ENCODE data around the gene ARID3A.

ARID3A gene

DNA sequence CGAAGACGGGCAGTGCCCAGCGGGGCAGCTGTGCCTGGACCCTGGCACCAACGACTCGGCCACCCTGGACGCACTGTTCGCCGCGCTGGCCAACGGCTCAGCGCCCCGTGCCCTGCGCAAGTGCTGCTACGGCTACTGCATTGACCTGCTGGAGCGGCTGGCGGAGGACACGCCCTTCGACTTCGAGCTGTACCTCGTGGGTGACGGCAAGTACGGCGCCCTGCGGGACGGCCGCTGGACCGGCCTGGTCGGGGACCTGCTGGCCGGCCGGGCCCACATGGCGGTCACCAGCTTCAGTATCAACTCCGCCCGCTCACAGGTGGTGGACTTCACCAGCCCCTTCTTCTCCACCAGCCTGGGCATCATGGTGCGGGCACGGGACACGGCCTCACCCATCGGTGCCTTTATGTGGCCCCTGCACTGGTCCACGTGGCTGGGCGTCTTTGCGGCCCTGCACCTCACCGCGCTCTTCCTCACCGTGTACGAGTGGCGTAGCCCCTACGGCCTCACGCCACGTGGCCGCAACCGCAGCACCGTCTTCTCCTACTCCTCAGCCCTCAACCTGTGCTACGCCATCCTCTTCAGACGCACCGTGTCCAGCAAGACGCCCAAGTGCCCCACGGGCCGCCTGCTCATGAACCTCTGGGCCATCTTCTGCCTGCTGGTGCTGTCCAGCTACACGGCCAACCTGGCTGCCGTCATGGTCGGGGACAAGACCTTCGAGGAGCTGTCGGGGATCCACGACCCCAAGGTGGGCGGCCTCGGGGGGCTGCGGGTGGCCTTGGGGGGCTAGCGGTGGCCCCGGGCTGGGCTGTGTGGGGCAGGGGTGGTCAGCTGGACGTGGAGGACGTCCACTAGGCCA lies 79.2 kb downstream of the ARID3A start:
- DNase-seq (ENCODE audit: low spot score) = no peak

DNA sequence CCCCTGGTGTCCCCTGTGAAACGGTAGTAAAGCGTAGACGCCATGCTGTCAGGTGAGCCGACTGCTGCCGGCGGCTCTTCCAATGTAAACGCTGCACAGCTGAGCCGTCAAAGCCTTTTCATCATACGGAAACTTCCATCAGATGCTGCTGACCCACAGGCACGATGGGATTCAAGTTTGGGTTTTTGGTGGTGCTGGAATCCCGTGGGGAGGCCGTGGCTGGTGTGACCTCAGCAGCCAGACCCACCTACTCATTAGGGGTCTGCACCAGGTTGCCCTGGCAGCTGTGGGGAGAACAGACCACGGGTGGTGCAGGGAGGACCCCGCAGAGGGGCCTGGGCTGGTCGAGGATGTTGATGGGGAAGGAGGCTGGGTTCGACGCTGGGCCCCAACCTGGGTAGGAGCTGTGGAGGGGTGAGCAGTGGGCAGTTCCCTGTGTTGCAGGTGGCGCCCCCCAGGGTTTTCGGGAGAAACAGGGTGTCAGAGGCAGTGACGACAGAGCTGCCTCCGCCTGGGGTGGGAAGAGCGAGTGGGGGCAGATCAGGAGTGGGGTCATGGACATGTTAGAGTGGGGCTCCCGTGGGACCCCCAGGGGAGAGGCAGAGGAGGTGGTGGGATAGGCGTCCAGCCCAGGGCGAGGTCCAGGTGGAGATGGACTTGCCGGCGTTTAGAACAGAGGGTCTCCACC lies 81.0 kb downstream of the ARID3A start:
- DNase-seq (ENCODE audit: low spot score) = no peak

DNA sequence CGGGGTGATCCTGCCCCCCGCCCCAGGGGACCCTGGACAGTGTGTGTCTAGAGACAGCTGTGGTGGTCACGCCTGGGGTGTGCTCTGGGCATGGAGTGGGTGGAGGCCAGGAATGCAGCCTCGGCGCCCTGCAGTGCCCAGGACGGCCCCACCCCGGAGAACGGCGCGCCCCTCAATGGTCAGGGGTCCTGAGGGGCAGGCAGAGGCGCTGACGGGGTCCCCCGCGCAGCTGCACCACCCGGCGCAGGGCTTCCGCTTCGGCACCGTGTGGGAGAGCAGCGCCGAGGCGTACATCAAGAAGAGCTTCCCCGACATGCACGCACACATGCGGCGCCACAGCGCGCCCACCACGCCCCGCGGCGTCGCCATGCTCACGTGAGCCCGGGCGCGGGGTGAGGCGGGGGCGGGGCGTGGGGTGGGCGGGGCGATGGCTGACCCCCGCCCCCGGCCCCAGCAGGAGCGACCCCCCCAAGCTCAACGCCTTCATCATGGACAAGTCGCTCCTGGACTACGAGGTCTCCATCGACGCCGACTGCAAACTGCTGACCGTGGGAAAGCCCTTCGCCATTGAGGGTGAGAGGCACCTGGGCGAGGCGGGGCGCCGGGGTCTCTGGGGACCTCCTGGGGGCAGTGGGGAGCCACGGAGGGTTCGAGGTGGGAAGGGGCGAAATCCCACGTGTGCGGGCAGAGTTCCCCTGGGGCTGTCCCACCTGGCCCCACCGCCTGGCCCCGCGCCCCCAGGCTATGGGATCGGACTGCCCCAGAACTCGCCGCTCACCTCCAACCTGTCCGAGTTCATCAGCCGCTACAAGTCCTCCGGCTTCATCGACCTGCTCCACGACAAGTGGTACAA lies 81.8 kb downstream of the ARID3A start:
- no peak for DNase-seq (ENCODE audit: low spot score)

DNA sequence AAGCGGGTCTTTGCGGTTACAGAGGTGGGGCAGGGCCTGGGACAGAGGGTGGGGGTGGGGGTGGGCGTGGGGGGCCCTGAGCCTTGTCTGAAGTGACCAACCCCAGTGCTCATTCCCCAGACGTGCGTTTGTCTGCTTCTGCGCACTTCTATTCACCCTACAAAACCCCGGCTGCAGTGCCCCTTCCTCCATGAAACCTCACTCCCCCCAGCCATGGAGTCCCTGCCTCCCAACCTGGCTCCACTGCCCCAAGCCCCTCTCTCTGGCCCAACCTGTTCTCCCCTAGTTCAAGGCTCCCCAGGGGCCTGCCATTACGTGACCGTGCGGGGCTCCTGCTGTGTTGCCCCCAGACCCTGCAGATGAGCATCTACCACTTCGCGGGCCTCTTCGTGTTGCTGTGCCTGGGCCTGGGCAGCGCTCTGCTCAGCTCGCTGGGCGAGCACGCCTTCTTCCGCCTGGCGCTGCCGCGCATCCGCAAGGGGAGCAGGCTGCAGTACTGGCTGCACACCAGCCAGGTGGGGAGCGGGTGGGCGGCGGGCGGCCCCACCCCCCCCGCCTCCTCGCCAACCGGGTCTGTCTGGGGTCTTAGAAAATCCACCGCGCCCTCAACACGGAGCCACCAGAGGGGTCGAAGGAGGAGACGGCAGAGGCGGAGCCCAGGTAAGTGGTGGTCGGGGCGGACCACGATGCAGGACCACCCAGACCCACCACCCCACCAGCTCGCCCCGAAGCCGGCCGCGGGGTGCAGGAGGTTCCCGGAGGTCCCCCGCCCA lies 82.6 kb downstream of the ARID3A start:
- DNase-seq (ENCODE audit: low spot score) = no peak

DNA sequence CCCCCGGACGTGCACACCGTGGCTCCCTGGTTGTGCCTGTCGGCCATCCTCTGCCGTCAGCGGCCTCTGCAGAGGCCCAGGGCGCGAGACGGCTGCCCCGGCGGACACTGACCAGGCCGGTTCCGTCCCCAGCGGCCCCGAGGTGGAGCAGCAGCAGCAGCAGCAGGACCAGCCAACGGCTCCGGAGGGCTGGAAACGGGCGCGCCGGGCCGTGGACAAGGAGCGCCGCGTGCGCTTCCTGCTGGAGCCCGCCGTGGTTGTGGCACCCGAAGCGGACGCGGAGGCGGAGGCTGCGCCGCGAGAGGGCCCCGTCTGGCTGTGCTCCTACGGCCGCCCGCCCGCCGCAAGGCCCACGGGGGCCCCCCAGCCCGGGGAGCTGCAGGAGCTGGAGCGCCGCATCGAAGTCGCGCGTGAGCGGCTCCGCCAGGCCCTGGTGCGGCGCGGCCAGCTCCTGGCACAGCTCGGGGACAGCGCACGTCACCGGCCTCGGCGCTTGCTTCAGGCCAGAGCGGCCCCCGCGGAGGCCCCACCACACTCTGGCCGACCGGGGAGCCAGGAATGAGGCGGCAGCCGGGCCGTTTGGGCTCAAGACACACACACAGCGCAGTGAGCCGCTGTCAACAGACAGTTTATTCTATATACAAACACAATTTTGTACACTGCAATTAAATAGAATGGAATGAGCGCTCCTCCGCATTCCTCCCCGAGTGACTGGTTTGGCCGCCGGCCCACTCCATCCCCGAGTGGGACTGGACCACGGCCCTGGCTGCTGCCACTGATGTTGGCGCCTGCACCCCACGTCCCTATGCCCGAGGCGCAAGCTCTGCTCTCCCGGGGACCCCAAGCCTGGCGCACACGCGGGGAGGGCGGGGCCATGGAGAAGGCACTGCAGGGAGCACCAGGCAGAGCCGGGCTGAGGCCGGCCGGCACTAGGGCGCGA lies 83.5 kb downstream of the ARID3A start:
- DNase-seq (ENCODE audit: low spot score) = no peak

DNA sequence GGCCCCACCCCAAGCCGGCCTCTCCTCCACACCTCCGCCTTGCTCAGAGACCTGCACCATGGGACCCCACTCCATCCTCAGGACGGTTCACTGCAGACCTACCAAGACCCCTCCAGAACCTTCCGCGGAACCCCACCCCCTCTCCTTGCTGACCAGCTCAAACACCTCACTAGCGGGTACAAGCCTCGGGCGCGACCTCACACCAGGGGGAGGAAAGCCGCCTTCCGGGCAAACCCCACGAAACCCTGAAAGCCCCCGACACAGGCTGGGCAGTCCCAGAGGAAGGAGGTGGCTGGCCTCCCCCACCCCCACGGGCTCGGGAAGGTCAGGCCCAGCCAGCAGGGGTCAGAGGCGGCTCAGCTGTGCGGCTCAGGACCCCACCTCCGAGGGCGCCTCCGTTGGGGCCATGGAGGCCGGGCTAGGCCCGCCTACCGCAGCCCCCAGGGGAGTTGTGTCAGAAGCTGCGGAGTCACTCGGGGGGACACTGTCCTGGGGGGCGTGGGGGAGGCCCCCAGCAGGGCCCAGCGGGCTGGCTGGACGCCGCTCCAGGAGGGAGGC lies 84.2 kb downstream of the ARID3A start:
- no peak for DNase-seq (ENCODE audit: low spot score)

DNA sequence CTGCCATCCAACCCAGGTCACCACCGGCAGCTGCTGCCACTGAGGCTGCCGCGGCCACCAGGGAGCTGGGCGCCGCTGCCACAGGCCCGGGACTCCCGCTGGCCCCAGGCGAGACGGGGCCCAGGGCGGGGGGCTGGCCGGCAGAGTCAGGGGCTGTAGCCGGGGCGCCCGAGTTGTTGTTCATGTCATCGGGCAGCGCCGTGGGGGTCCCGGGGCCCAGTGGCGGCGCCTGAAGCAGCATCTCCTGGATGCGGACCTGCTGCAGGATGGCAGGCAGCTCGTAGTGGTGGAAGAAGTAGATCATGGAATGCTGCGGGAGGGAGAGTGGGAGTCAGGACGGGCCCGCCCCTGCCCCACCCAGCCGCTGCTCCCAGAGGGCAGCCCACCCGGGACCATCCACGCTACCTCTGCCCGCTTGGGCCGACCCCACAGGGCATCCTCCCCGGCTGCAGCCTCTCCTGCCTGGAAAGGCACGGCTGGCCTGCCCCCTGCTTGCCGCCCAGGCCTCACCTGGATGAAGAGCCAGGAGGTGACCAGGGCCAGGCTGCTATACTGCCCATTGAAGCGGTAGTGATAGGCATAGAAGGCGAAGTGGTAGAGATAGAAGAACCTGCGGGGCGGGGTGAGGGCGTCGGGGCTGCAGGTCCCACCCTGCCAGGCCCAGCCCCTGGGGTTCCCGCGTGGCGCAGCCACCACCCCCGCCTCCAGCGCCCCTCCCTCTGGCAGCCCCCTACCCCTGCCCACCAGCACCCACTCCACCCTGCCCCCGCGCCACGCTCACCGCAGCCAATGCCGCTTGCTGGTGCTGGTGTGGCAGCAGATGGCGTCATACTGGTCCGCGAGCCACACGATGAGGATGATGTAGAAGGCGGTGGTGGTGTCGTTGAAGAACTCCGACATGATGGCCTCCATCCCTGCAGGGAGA lies 85.0 kb downstream of the ARID3A start:
- no peak for DNase-seq (ENCODE audit: low spot score)

DNA sequence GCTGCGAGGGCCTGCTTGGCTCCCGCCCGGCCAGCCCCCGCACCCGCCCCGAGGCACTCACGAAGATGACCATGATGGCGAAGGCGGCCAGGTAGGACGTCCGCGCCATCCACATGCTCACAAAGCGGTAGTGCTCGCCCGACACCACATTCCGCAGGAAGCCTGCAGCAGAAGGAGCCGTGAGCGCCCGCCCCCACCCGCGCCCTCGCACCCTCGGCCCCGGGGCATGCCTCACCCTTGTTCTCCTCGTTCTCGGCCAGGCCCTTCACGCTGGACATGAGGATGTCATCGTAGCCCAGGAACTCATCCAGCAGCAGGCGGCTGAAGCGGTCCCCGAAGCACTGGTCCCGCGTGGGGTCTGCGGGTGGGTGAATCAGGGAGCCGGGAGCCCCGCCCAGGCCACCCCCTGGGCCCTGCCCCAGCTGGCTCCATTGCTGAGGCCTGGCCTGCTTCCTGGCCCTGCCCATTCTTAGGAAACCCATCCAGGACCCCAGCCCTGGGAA lies 86.0 kb downstream of the ARID3A start:
- no peak for DNase-seq (ENCODE audit: low spot score)

DNA sequence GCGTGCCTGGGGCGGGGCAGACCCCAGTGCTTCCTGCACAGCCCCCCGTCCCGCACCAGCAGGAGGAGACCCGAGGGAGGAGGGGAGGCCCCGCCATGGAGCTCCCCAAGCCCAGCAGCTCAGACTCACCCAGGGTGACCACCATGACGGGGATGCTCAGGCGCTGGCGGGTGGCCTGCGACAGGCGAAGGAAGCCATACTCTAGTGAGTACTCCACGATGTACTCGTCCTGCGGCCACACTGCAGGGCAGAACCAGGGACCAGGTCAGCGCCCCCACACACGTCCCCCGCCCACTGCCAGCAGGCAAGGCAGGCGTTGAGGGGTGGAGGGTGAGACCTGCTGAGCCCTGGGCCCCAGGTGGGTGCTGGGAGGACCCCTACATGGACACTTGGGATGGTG lies 86.5 kb downstream of the ARID3A start:
- DNase-seq (ENCODE audit: low spot score) = no peak

DNA sequence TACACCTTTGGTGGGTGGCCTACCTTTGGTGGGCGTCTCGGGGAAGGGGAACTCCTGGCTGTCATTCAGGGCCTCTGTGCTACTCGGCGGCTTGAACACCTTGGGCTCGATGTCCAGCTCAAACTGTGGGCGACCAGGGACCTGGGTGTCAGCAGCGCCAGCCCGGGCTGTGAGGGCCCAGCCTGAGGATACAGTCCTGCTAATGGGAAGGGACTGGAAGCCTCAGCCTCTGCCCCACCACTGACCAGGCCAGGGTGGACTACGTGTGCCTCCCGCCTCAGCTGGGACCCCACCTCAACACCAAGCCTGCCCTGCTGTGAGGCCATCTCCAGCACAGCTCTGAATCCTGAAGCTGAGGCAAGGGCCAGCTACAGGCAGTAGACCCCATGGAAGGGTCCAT lies 87.4 kb downstream of the ARID3A start:
- DNase-seq (ENCODE audit: low spot score) = no peak

DNA sequence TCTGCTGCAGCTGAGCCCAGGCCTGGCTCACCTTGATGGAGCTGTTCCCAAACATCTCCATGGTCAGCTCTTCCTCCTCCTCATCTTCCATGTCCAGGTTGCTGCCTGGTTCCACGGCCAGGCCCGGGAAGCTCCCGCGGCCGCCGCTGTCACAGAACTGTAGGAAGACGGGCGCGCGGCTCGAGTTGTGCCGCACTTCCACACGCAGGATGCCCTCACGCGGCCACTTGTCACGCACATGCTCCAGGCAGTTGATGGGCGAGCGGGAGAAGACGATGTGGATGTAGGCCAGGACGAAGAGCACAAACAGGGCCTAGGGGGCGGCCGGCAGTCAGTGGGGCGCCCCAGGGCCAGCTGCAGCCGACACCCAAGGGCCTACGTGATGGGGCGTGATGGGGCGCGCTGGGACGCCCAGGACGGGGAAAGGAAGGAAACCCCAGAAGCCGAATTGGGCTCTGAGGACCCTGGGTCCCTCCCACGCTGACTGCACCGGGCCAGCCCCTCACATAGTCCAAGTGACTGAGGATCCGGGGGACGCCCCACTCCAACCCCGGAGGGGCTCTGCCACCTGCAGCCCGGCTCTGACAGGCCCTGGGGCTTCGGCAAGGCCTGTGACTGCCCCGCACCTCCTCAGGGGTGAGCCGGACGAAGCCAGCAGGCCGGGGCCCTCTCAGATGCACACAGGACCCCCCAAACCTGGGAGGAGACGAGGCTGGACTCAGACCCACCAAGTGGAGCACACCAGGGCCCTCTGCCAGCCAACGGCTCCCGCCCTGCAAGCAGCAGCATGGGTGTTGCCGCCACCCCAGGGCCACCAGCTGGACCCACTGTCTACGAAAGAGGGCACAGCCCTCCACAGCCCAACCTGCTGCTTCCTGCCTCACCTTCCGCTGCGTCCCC lies 88.6 kb downstream of the ARID3A start:
- no peak for DNase-seq (ENCODE audit: low spot score)

DNA sequence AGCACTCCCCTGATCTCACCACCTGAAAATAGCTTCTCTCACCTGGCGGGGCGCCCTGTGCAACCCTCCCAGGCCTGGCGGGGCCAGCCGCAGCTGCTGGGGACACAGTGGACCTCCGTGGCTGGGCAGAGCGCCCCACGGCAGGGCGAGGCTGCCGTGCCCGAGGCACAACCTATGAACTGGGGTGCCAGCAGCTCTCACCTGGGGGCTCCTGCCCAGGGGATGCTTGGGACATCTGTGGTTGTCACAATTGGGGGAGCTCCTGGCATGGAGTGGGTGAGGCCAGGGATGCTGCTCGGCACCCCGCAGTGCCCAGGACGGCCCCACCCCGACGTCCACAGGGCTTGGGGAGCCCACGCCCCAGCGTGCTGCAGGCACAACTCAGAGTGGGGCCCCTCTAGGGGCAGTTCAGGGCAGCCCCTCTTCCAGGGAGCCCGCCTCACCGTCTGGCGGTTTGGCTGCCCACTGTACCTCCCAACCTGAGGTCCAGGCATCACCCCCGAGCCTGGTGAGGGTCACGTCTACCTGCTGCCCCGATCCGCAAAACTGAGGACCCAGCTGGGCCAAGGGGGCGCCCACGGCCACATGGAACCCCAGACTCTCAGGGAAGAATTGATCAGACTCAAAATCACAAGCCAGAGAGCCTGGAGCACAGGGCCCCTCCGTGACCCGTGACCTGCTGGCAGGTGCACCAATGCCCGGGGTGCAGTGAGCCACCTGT lies 89.4 kb downstream of the ARID3A start:
- no peak for DNase-seq (ENCODE audit: low spot score)

DNA sequence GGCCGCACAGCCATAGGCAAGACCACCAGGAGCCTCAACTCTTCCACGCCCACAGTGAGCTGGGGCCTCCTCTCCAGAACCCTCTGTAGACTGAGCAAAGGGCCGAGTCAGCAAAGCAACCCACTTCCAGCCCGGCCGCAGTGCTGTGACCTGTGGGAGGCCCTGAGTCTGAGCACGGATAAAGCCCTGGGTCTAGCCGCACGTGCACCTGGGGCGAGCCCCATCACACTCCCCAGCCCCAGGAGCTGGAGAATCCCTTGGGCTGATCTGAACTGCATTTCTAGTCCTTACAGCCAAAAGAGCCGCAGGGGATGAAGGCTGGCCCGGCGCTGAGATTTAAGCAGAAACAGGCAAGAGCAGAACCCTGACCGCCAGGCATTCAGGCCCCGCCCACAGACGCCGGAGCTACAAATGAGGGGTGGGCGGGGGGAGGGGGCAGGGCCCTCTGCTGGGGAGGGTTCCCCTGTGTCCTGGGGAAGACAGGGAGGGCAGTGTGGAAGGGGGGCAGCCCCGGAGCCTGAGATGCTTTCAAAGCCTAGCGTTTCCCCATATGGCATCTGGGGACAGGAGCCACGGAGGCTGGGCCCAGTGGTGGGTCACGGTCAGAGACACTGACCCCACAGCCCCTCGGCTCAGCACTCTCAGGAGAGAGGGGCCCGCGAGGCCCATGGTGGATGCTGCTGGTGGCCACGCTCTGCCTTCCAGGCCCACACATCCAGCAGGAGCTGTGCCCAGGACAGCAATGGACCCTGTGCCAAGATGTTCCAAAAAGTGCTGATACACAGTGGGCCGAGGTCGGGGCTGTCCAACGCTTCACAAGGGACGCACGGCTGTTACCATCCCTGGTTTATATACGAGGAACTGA lies 90.2 kb downstream of the ARID3A start:
- no peak for DNase-seq (ENCODE audit: low spot score)

DNA sequence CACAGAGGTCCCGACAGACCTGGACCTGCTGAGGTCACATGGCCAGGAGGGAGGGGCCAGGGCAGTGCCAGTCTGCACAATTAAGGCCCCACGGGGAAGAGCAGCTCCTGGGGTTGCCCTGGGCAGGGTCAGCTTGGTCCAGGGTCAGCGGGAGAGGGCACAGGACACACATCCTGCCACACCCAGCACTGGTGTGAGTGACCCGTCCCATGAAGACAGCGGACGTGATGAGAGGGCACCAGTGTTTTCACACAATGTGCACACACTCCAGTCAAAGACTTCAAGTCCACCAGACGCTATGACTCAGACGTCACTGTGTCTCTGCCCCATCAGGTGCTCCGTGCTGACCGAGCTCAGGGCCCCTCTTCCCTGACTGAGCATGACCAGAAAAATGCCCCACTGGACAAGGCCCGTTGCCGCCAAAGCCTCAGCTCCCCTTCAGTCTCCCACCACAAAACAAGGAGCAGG lies 90.8 kb downstream of the ARID3A start:
- no peak for DNase-seq (ENCODE audit: low spot score)

DNA sequence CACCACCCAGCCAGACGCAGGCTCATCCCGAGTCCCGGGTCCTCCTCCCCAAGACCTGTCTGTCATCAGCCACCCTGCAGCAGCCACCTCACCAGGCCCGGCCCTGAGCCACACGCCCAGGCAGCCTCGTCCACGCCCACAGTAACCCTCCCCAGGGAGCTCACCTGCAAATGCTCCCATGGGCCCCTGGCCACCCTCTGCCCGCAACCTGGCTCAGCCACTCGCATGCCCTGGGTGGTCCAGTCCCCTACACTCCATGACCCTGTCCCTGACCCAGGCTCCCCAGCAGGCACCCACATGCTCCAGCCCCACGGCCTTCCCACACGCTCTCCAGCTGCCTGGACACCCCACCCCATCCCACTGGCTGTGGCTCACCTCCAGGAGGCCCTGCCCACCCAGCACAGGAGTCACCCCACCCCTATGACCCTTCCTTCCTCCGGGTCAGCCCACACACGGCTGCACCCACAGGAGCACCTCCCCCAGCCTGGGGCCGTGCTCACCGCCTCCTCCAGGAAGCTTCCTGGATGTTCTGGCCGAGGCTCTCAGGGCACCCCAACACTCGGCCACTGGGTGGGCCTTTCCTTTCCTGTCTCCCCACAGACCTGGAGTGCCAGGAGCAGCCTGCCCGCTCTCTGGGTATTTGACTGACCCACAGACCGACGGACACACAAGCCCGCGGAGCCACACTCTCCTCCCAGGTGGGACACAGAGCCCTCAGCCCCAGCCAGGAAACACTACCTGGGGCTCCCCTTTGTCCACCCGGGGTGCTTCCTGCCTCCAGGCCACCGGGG lies 91.5 kb downstream of the ARID3A start:
- no peak for DNase-seq (ENCODE audit: low spot score)

Data from CD4-positive, alpha-beta T cell treated with Interleukin-15 for 4 hours (primary cell).